Measurements from ENCODE around the gene PDE4A.
"Not testable (repeated sequence)": the region's sequence is repeated elsewhere in the genome, so short reads cannot be mapped to it uniquely, and the experiment has no call there.

PDE4A gene

DNA sequence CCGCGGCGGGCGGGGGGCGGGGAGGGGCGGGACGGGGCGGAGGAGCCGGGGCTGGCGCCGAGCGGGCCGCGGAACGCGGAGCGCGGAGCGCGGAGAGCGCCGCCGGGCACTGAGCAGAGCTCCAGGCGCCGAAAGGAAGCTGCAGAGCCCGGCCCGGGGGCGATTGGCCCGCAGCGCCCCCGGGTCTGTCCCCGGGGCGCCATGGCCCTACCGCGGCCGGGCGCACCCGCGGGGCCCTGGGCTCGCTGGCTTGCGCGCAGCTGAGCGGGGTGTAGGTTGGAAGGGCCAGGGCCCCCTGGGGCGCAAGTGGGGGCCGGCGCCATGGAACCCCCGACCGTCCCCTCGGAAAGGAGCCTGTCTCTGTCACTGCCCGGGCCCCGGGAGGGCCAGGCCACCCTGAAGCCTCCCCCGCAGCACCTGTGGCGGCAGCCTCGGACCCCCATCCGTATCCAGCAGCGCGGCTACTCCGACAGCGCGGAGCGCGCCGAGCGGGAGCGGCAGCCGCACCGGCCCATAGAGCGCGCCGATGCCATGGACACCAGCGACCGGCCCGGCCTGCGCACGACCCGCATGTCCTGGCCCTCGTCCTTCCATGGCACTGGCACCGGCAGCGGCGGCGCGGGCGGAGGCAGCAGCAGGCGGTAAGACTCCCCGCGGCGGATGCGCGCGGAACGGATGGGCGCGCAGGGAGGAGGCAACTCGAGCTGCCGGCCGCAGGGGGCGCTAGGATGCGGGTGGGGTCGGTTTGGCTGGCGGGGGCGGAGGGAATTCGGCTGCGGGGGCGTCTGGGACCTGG is at the start of gene PDE4A:
Gene PDE4A, plus strand, starts transcription at position 95 of the 796 bp plus-strand sequence. Its CDS starts 227 bp downstream, at position 322.
- DNase-seq (ENCODE audit: low spot score): no peak

DNA sequence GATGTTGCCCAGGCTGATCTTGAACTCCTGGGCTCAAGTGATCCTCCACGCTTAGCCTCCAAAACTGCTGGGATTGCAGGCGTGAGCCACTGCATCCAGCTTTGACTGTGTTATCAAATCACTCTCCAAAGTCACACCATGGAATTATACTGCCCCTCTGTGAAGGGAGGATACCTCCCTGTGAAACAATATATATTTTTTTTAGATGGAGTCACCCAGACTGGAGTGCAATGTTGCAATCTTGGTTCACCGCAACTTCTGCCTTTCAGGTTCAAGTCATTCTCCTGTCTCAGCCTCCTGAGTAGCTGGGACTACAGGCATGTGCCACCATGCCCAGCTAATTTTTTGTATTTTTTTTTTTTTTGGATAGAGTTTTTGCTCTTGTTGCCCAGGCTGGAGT is 47.6 kb upstream of the PDE4A start:
- no peak for DNase-seq (ENCODE audit: low spot score)

DNA sequence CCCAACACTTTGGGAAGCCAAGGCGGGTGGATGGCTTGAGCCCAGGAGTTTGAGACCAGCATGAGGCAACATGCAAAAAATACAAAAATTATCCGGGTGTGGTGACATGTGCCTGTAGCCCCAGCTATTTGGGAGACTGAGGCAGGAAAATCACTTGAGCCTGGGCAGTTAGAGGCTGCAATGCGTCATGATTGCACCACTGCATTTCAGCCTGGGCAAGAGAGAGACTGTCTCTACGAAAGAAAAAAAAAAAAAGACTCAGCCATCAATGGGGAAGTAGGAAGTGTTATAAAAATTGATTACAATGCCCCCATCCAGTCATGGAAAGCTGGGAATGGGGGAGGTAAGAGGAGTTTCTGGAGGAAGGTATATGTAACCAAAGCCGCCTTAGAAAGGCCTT is 45.4 kb upstream of the PDE4A start:
- no peak for DNase-seq (ENCODE audit: low spot score)

DNA sequence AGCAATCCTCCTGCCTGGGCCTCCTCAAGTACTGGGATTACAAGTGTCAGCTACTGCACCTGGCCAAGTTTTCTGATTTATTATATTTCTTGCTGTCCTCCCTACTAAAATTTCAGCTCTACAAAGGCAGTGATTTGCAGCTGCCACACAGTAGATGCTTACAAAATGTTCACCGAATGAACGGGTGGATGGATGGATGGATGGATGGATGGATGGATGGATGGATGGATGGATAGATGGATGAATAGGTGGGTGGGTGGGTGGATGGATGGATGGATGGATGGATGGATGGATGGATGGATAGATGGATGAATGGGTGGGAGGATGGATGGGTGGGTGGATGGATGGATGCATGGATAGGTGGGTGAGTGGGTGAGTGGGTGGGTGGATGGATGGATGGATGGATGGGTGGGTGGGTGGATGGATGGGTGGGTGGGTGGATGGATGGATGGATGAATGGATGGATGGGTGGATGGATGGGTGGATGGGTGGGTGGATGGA is 43.1 kb upstream of the PDE4A start:
- not testable (repeated sequence) for DNase-seq (ENCODE audit: low spot score)

DNA sequence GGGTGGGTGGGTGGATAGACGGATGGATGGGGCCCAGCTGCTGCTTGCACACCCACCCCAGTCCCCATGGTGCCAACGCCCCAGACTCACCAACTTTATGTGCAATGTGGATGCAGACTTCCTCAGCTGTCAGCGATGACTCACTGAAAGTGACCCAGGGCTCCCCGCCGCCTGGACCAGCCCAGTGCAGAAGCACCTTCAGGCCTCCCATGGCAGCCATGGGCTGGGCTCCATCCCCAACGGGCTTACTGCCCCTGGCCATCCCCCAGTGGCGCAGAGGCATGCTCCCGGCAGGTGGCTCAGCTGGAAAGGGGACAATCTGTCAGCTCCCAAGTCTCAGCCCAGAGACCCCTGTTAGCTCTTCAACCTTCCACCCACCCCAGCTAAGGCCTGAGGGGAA is 42.2 kb upstream of the PDE4A start:
- no peak for DNase-seq (ENCODE audit: low spot score)

DNA sequence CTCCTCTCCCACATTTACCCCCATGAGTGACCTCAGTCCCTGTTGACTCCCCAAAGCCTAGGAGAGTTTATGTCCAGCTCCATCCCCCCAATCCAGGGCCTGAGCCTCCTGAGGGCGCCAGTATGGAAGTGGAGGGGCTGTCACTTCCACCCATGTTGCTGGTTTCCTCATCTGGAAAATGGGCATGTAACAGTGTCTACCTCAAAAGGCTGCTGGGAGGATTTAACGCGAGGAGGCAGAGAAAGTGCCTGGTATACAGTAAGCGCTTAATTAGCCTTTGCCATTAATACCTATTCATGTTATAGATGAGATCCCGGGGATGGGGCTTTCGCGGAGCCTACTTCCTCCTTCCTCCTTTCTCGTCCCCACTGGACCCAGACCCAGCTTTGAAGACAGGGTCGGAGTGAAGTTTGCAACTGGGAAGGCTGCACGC is 40.4 kb upstream of the PDE4A start:
- no peak for DNase-seq (ENCODE audit: low spot score)

DNA sequence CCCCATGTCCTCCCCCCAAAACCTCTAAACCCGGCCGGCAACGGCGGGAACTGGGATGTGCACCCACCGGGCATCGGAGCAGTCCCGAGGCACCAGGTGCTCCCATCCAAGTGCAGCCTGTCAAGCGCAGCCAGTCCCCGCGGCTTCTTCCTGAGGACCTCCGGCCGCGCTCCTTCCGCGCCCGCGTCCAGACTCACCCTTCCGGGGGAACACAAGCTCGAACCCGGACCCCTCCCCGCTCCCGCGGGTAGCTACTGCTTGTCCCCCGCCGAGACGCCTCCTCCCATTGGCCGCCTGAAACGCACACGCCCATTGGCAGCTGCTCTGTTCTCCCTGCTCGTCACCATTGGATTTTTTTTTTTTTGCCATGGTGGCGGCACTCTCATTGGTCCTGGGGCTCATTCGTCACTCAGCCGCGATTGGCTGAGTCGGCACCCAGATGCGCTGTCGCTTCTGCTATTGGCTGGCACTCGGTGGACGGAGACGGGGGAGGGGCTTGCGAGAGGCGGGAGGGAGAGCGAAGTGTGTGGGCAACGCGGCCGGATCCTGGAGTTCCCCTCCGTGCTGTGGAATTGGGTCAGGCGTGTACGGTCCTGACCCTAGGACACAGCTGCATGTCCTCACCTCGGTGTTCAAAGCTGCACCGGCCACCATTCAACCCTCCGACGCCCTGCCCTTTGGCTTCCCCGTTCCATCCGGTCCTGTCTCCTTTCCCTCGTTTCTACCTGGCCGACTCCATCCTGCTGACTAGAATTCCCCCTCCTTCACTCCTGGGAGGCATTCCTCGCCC is 39.8 kb upstream of the PDE4A start, which contains the start of gene TYK2:
Gene TYK2, minus strand, starts transcription at position 260 of the 790 bp plus-strand sequence. CDS start 2,166 bp downstream, outside the sequence.
- DNase-seq (ENCODE audit: low spot score): peak; percentile 97

DNA sequence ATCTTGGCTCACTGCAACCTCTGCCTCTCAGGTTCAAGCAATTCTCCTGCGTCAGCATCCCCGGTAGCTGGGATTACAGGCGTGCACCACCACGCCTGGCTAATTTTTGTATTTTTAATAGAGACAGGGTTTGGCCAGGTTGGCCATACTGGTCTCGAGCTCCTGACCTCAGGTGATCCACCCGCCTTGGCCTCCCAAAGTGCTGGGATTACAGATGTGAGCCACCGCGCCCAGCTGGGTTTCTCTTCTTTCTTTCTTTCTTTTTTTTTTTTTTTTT is 37.2 kb upstream of the PDE4A start:
- DNase-seq (ENCODE audit: low spot score): not testable (repeated sequence)

DNA sequence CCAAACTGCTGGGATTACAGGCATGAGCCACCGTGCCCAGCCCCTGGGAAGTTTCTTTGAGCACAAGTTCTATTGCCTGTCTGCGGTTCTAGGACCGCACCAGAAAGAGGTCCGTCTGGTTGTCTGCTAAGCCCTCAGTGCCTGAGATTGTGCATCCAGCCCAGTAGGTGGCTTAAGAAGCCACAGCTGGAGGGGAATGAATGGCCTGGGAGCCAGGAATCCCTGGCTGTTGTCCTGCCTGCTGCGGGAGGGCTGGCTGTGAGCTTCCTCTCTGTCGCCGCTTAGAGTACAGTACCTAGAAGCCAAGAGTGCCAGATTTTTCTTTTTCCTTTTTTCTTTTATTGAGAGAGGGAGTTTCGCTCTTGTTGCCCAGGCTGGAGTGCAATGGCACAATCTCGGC is 35.8 kb upstream of the PDE4A start:
- DNase-seq (ENCODE audit: low spot score): no peak

DNA sequence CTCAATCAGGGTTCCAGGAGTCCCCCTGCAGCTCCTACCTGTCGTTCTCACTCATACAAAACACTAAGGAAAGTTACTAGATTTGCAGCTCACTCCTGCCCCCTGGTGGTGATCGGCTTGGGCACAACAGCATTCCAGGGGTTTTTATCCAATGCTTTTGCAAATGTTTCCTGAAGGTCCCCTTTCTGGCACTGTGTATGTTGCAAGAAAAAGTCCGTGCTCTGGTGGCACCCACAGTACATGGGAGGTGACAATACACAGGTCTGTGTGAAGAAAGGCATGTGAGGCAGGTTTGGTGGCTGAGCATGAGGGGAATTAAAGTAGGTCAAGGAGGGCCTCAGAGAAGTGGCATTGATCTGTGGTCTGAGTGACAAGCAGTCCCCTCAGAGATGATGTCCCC is 31.4 kb upstream of the PDE4A start:
- peak; percentile 79 for DNase-seq (ENCODE audit: low spot score)

DNA sequence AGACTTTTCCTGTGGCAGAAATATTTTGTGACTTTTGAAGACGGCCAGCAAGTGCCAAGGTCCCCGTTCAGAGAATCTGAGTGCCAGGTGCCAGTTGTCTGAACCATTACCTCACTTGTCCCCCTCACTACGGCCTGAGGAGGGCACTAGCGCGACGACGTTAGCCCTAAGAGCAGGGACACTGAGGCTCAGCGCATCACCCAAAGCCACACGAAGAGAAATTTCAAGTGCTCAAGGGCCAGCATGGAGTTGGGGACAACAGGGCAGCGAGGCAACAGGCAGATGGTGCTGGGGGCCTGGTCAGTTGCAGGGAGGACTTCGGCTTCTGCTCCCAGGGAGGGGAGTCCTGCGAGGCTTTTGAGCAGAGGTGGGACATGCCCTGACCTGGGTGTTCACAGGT is 30.5 kb upstream of the PDE4A start:
- no peak for DNase-seq (ENCODE audit: low spot score)

DNA sequence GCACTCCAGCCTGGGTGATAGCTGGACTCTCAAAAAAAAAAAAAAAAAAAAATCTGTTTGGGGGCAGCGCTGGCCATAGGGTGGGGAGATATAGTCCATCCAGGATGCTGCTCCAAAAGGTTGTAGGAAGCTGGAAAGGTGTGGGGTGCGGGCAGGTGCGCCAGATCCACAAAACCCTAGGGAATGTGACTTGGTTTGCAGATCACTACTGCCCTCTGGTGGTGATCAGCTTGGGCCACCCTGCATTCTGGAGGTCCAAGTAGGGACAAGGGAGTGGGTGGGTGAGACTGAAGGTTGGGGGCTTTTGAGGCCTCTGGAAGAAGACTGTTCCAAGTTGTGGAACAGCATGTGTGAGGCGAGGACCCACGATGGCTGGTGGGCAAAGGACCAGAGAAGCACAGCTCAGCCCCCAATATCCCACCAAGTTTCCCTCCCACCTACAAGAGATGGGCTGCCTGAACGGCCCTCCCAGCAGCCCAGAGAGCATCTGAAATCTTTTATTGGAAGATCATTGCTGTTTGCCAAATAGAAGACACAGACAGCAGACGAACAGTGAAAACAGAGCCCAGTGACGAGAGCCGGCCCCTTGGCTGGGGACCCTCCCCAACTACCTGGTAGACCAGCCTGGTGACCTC is 29.6 kb upstream of the PDE4A start:
- DNase-seq (ENCODE audit: low spot score): peak; percentile 69

DNA sequence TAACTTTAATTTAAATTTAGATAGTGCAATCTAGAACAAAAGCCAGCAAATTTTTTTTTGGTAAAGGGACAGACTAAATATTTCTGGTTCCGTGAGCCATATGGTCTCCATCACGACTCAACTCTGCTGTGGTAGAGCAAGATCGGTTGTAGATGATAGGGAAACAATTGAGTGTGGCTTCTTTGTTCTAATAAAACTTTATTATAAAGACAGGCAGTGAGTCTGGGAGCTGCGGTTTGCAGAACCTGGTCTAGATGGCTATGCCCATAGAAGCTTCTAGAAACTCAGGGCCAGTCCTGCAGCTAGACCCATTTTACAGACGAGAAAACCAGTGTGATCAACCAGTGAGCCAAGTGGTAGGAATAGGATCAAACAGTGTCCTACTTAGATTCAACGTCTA is 28.2 kb upstream of the PDE4A start:
- DNase-seq (ENCODE audit: low spot score): no peak

DNA sequence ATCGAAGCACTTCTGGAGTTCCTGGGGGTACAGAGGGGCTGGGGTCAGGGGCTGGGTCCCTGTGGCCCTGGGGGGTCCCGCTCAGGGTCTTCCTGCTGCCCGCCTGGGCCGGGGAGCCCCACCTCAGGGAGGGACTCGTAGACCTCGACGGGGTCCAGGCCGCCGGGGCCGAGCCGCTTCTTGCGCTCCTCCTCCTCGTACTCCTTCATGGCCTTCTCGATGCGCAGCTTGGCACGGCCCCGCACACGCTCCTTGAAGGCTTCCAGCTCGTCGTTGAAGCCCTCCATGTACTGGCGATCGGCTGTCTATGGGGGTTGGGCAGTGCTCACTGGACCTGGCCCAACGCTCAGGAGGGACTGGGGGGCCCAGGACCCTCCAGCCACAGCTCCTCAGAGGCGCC is 27.2 kb upstream of the PDE4A start:
- DNase-seq (ENCODE audit: low spot score): no peak

DNA sequence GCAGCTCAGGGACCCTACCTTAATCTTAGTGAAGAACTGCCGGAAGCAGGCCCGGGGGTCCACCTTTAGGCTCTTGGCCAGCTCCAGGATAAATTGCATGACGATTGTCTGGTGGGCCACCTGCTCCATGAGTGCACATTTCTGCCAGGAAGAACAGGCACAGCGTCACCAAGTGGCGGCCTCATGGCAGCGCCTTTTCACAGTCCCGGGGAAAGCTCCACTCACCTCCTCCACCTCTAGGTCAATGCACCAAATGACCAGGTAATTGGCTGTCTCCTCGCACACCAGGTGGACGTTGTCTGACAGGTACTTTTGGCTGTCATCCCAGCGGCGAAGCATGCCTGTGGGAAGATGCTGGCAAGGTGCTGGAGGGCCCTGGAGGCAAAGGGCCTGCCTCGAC is 25.3 kb upstream of the PDE4A start:
- no peak for DNase-seq (ENCODE audit: low spot score)

DNA sequence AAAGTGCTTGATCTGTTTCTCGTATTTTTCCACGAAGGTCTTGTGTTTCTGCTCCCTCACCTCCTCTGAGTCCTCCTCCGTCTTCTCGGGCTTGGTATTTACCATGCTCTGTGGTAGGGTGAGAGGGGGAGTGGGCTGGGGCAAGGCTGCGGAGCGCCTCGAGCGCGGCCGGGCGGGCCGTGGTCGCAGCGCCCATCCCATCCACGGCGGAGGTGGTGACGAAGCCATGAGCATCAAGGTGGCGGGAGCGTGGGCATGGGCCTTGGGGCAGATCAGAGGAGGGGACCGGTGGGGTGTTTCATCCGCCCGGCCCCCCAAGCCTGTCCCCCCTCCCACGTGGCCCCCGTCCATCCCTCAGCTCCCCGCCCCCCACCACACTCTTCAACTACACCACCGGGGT is 24.9 kb upstream of the PDE4A start:
- DNase-seq (ENCODE audit: low spot score): no peak

DNA sequence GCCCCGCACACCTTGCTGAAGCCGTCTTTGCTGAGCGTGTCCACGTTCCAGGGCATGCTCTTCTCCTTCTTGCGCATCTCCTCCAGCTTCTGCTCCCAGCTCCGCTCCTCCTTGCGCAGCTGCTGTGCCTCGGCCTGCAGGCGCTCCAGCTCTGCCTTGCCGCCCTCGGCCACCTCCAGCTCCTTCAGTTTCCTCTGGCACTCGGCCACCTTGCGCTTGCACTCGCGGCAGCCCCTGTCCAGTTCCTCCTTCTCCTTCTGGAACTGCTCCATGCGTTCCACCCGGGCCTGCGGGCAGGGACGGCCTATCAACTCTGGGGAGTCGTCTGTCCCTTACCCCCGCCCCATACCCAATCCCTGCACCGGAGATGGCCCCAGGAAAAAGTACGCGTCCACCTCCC is 24.4 kb upstream of the PDE4A start:
- no peak for DNase-seq (ENCODE audit: low spot score)

DNA sequence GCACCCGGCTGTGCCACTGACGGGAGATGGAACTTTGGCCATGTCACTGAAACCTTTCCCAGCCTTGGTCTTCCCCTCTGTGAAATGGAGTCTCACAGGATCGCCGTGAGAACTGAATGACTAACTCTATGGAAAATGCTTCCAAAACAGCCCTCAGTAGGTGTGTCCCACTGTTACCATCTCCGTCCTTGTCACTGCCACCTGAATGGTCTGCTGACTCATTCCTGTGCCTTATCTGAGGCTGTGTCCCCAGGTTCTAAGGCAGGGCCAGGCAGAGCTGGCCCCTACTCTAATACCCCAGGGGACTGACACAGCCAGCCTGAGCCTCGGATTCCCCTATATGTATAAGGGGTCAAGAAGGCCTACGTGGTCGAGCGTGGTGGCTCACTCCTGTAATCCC is 21.5 kb upstream of the PDE4A start:
- DNase-seq (ENCODE audit: low spot score): no peak

DNA sequence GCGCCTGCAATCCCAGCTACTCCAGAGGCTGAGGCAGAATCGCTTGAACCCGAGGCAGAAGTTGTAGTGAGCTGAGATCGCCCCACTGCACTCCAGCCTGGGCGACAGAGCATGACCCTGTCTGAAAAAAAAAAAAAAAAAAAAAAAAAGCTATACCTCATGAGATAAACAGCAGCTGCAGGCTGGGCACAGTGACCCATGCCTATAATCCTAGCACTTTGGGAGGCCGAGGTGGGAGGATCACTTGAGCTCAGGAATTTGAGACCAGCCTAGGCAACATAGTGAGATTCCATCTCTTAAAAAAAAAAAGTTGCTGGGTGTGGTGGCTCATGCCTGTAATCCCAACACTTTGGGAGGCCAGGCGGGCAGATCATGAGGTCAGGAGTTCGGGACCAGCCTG is 21.0 kb upstream of the PDE4A start:
- DNase-seq (ENCODE audit: low spot score): not testable (repeated sequence)

DNA sequence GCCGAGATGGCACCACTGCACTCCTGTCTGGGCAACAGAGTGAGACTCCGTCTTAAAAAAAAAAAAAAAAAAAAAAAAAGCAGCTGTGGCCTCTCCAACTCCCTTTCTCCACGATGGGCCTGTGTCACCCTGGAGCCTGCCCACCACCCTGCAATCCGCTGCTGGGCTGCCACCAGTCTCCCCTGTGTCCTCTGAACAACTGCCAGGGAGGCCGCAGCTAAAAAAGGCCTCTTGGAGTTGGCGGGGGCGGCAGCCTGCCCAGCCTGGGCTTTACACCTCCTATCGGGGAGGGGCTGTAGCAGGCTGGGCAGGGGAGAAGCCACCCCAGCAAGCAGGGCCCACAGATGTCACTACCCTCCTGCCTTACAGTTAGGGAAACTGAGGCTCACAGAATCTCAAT is 20.5 kb upstream of the PDE4A start:
- DNase-seq (ENCODE audit: low spot score): no peak

DNA sequence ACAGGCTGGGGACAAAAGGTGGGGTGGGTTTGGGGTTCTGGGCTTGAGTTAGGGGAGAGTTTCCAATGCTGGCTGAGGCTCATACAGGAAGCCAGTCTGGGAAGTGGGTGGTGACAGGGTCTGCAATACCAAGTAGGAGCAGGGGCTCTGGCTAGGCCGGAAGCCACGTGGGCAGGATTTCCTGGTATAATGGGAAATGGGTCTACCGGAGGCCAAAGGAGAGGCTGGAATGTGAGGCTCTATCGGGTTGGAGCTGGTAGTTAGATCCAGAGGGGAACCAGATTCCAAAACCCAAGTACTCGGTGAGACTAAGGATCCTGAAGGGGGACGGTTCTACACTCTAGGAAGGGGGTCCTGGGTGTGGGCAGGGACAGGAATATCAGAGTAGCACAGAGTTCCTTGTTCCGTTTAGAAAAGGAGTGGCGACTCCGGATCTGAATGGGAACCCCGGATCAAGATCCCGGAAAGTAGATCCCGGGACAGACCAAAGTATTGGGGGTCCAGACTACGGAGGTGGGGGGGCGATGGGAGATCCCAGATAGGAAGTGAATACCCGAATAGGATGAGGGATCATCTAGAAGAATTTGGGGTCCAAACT is 17.8 kb upstream of the PDE4A start:
- no peak for DNase-seq (ENCODE audit: low spot score)
